ENCODE data around the gene TMEM9. TPM values are rescaled to one million over a fixed set of nuclear protein-coding genes. Genes with fewer than 3 reads are reported as not detected.

Gene TMEM9
- polyA plus RNA-seq (ENCODE audit: insufficient read length in 4 of 4) = 100 to 1,000 TPM; 153 to 159 (median 156) TPM

DNA sequence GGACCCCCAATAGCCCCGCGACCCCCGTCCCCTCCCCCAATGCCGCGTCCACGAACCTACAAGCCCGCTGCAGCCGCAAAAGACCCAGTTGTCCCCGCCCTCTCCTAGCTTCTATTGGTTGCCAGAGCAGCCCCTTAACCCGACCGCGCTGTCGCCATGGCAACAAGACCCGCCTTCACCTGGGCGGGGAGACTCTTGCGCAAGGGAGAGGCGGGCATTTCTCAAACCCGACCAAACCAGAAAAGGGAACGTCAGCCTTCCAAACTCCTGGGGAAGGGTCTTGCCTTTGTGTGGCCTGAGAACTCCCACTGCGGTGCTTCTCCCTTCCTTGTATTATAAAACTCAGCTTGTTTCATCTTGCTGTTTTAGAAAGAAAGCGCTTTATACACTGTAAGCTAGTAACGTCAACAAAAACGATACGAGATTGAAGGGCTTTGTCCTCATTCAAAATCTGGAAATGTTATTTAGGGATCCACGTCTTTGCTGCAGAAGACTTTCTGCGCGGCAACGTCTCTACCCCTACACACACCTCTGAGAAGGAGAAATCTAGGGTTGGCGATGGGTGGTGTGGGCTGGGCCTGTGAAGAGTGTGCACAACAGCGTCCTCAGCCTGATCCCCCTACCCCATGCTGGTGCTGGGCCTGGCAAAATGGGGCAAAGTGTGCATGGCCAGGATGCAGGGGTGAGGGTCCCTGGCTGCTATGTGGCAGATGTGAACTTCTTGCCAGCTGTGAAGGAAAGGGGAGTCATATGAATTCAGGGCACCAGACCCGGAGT lies at the start of gene TMEM9:
Gene TMEM9 (minus strand): TSS at position 86 of the 777 bp plus-strand sequence. CDS start 551 bp downstream, outside the sequence.
- DNase-seq (ENCODE audit: low read depth in 4 of 4, low spot score in 2 of 4) = peak; percentile 96 to 99 (median 98)

DNA sequence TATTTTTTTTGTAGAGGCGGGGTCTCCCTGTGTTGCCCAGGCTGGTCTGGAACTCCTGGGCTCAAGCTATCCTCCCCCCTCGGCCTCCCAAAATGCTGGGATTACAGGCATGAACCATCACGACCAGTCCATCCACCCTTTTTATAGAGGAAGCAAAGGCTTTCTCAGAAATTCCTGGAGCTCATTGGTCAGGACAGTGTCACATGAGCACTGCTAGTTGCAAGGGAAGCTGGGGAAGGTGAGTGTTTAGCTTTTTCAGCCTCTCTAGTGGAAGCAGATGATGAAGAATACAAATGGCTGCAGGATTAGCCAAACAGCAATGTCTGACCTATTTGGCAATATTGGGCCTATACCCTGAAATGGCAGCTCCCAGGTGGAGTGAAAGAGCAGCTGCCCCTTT lies 44.3 kb upstream of the TMEM9 start:
- no peak for DNase-seq (ENCODE audit: low read depth in 4 of 4, low spot score in 2 of 4)

DNA sequence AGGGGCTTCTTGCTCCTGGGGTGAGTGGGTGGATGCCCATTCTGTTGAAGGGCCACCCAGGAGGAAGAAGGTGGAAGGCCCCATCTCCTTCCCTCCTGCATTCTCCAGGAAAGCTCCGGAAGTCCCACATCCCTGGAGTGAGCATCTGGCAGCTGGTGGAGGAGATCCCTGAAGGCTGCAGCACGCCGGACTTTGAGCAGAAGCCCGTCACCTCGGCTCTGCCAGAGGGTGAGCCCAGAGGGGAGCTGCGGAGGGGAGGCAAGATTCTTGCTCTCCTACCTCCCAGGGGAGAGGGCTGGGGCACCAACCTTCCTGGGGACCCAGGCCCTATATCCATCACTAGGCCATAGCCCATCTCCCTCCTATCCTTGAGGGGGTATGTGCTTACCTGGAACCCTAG lies 39.8 kb upstream of the TMEM9 start:
- no peak for DNase-seq (ENCODE audit: low read depth in 4 of 4, low spot score in 2 of 4)

DNA sequence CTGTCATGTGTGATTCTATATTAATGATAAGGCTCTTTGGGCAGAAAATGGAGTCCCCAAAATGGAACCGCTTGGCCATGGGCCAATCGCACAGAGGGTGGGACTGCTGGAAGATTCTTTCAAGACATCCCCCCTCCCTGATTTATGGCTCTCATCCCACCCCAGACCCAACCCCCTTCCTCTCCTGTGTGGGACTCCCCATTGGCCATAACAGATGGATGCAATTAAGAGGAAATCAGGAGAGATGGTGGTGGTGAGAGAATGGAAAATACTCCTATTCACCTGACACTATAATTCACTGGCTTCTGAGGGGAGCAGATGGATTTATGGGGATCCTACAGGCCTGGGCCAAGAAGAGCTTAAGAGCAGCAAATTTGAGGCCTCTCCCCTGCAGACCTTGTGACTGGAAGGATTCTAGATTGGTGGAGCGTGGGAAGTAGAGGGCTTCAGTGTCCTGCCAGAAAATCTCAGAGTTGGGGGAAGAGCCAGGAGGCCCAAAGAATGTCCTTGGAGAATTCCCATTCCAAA lies 38.1 kb upstream of the TMEM9 start:
- DNase-seq (ENCODE audit: low read depth in 4 of 4, low spot score in 2 of 4) = no peak

GRCh38 chr1:201191653-201192260 lies 37.5 kb upstream of the TMEM9 start:
- no peak for DNase-seq (ENCODE audit: low read depth in 4 of 4, low spot score in 2 of 4)

DNA sequence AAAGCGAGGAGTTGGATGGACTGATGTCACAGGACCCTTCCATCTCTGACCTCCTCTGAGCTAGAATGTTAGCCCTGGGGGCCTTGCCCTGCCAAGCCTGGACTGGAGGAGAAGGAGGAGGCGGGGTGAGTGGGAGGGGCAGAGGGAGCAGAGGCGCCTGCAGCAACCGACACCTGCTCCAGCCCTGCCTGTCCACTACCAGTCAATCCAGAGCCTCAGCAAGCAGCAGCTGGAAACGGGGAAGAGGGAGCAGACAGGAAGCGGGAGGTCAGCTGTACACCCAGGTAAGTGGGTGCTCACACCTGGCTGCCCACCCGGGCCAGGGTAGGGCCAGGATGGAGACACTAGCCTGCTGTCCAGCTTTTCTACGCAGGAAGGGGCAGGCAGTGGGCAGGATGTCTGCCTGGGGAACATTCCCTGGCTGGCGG lies 36.4 kb upstream of the TMEM9 start, which contains the start of gene IGFN1:
Gene IGFN1 (plus strand): TSS at position 201 of the 428 bp plus-strand sequence. CDS start 2,470 bp downstream, outside the sequence.
- no peak for DNase-seq (ENCODE audit: low read depth in 4 of 4, low spot score in 2 of 4)

DNA sequence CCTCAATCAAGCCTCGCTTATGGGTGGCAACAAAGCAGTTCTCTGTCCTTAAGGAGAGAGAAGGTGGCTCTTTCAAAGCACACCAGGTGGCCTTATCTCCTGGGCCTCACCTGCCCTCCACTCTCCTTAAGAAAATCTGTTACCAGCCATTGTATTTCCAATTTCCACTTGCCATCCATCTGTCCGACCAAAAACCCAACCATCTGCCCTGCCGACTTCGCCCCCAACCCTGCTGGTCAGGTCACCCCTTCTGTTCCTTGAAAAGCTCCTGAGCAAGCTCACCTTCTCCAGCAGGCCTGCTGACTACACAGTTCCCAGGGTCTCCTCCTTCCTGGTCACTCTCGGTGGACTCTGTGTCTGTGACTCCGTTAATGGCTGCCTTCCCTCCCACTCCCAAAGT lies 35.7 kb upstream of the TMEM9 start:
- DNase-seq (ENCODE audit: low read depth in 4 of 4, low spot score in 2 of 4) = no peak

GRCh38 chr1:201189085-201189484 lies 34.8 kb upstream of the TMEM9 start:
- no peak for DNase-seq (ENCODE audit: low read depth in 4 of 4, low spot score in 2 of 4)

DNA sequence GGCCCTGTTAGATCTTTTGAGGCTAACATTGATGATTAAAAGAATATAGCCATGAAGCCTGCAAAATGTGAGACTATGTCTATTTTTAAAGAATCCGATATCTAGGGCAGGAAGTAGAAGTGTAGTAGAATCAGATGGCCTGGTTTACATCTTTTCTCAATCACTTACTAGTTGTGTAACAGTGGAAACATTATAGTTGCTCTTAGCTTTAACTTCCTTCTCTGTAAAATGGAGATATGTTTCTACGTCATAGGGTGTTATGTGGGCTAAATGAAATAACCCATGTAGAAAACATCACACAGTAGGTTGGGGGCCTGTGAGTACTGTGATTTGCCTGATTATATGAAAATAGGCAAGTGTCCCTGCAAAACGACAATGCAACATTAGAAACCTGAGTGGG lies 31.9 kb upstream of the TMEM9 start:
- DNase-seq (ENCODE audit: low read depth in 4 of 4, low spot score in 2 of 4) = no peak

DNA sequence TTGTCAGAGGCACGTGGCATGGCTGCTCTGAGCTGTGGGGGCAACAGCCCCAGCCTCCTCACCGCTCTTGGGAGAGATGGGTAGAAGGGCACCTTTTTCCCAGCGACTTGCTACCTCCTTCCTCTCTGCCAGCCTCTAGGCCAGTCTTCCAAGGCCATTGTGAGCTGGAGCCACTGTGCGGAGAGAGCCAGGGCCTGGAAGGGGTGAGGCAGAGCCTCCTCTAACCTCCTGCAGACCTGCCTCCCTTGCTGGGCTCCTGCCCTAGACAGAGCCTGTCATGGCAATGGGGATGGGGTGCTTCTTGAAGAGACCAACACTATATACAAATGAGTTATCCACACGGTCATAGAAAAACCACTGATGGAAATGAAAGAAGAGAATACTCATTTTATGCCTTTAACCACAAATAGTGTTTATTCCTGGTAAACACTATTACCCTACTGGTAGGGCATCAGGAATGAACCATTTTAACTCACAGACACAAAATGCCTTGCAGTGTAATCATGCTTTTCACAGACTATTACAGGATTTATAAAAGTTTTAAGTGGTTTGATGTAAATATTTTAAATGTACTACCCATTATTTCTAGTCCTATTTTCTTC lies 31.4 kb upstream of the TMEM9 start:
- DNase-seq (ENCODE audit: low read depth in 4 of 4, low spot score in 2 of 4) = no peak

GRCh38 chr1:201185123-201185453 lies 30.8 kb upstream of the TMEM9 start:
- no peak for DNase-seq (ENCODE audit: low read depth in 4 of 4, low spot score in 2 of 4)

DNA sequence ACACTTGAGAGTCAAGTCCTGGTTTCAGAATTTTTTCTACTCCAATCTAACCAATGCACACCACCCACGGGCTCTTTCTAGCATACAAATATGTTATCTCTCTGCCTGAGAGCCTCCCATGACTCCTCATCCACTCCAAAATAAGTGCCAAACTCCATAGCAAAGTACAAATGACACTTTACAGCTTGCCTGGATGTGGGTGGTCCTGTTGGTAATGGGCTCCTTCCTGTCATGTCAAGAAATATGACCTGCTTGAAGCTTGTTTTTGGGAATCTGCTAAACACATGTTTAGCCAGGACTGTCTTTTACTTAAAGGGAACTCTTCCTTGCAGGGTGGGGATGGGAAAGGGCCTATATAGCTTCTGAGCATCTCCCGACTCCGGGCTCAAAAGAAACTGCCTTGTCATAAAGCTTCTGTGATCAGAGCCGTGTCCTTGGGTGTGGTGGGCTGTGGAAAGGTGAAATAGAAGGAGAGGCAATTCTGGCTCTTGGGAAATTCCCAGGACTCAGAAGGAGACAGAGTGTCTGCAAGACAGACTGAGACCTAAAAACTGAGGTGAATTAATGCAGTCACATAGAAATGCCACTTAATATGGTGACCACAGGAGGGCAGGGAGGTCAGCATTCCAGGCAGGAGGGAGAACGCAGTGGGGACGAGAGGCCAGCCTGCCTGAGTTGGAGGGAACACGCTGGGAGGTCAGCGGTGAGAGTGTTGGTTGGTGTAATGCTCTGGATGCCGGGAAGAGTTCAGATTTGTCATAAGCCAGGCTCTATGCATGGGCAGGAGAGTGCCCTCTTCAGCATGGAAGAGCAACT lies 30.2 kb upstream of the TMEM9 start:
- no peak for DNase-seq (ENCODE audit: low read depth in 4 of 4, low spot score in 2 of 4)

- no peak for DNase-seq (ENCODE audit: low read depth in 4 of 4, low spot score in 2 of 4)
Measured at GRCh38 chr1:201183753-201184152, 29.5 kb upstream of the TMEM9 start.

GRCh38 chr1:201183209-201183608 lies 28.9 kb upstream of the TMEM9 start:
- no peak for DNase-seq (ENCODE audit: low read depth in 4 of 4, low spot score in 2 of 4)

GRCh38 chr1:201181726-201182125 lies 27.5 kb upstream of the TMEM9 start:
- DNase-seq (ENCODE audit: low read depth in 4 of 4, low spot score in 2 of 4) = no peak

GRCh38 chr1:201181323-201181722 lies 27.0 kb upstream of the TMEM9 start:
- no peak for DNase-seq (ENCODE audit: low read depth in 4 of 4, low spot score in 2 of 4)

DNA sequence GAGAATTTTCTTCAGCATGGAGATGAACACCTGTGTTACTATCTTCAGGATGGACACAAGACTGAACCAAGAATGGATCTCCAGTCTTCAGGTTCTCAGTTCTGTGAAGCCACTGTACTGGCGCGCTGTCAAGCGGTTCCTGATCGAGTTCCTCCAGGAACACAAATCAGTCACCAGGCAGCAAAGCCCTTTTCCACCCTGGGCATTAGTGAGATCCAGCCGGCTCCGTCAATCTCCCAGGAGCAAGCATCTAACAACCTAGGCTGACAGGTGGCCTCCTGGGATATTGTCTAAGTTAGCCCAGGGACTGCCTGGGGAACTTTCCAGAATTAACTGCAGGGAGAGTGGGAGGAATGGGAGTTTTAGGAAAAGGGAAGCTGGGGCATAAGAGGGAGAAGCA lies 26.6 kb upstream of the TMEM9 start:
- DNase-seq (ENCODE audit: low read depth in 4 of 4, low spot score in 2 of 4) = no peak

GRCh38 chr1:201180141-201180540 lies 25.9 kb upstream of the TMEM9 start:
- DNase-seq (ENCODE audit: low read depth in 4 of 4, low spot score in 2 of 4) = no peak

- DNase-seq (ENCODE audit: low read depth in 4 of 4, low spot score in 2 of 4) = no peak
Measured at GRCh38 chr1:201178718-201179117, 24.4 kb upstream of the TMEM9 start.

DNA sequence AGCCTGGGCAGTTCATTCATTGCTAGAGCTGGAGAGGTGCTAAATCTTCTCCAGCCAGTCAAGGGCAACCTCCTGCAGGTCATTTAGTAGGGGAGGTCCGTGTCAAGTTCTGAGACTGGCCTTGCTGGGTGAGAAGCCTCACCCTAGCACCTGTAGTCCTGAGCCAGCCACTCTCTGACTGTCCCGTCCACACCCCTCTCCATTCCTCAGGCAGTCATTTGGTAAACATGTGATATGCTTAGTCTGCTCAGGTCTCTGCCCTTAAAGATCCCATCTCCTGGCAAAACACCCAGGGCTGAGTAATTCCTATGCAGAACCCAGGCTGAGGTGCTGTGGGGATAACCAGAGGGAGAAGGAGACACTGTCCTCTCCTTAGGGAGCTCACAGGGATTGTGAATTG lies 22.7 kb upstream of the TMEM9 start:
- DNase-seq (ENCODE audit: low read depth in 4 of 4, low spot score in 2 of 4) = no peak

All from left renal cortex interstitium (tissue), 4 donors.